ENCODE measurements around the gene TSPAN13.

Gene TSPAN13

GRCh38 chr7:16730937-16731336 is 22.6 kb upstream of the TSPAN13 start:
- no peak for DNase-seq (ENCODE audit: low spot score)
- TF ChIP-seq CTCF (IDR thresholded peaks at IDR 0.05; ENCODE audit: poor library complexity, severe bottlenecking) = no peak
- Histone ChIP-seq H3K4me1 (ENCODE audit: insufficient read depth, poor library complexity, severe bottlenecking) (no peaks in the 10 kb centered on the region), H3K4me3 (ENCODE audit: severe bottlenecking) (no peak overlapping the region), H3K9me3 (ENCODE audit: severe bottlenecking) (no peaks in the 10 kb centered on the region), H3K36me3 (ENCODE audit: low read depth) (no peaks in the 10 kb centered on the region), H3K27ac (ENCODE audit: poor library complexity, severe bottlenecking) (no peak overlapping the region), H3K27me3 (ENCODE audit: insufficient read depth, poor library complexity, severe bottlenecking) (no peaks in the 10 kb centered on the region)
- ATAC-seq (ENCODE audit: low read depth) = no peak

- Histone ChIP-seq H3K4me1 (ENCODE audit: insufficient read depth, poor library complexity, severe bottlenecking) (no peaks in the 10 kb centered on the region), H3K36me3 (ENCODE audit: low read depth) (no peaks in the 10 kb centered on the region), H3K27me3 (ENCODE audit: insufficient read depth, poor library complexity, severe bottlenecking) (no peaks in the 10 kb centered on the region), H3K4me3 (ENCODE audit: severe bottlenecking) (no peak overlapping the region), H3K9me3 (ENCODE audit: severe bottlenecking) (no peaks in the 10 kb centered on the region), H3K27ac (ENCODE audit: poor library complexity, severe bottlenecking) (no peak overlapping the region)
- ATAC-seq (ENCODE audit: low read depth) = no peak
- TF ChIP-seq CTCF (IDR thresholded peaks at IDR 0.05; ENCODE audit: poor library complexity, severe bottlenecking) = no peak
- DNase-seq (ENCODE audit: low spot score) = no peak
These were observed 20.7 kb upstream of the TSPAN13 start for GRCh38 chr7:16732828-16733227.

GRCh38 chr7:16734148-16734726 is 19.3 kb upstream of the TSPAN13 start:
- Histone ChIP-seq H3K9me3 (ENCODE audit: severe bottlenecking) (no peaks in the 10 kb centered on the region), H3K4me3 (ENCODE audit: severe bottlenecking) (no peak overlapping the region), H3K27ac (ENCODE audit: poor library complexity, severe bottlenecking) (no peak overlapping the region), H3K4me1 (ENCODE audit: insufficient read depth, poor library complexity, severe bottlenecking) (no peaks in the 10 kb centered on the region), H3K36me3 (ENCODE audit: low read depth) (no peaks in the 10 kb centered on the region), H3K27me3 (ENCODE audit: insufficient read depth, poor library complexity, severe bottlenecking) (no peaks in the 10 kb centered on the region)
- ATAC-seq (ENCODE audit: low read depth) (no peak), DNase-seq (ENCODE audit: low spot score) (no peak)
- TF ChIP-seq CTCF (IDR thresholded peaks at IDR 0.05; ENCODE audit: poor library complexity, severe bottlenecking) = no peak

- DNase-seq (ENCODE audit: low spot score) = no peak
- Histone ChIP-seq H3K36me3 (ENCODE audit: low read depth) (no peaks in the 10 kb centered on the region), H3K4me1 (ENCODE audit: insufficient read depth, poor library complexity, severe bottlenecking) (no peaks in the 10 kb centered on the region), H3K9me3 (ENCODE audit: severe bottlenecking) (no peaks in the 10 kb centered on the region), H3K4me3 (ENCODE audit: severe bottlenecking) (no peak overlapping the region), H3K27me3 (ENCODE audit: insufficient read depth, poor library complexity, severe bottlenecking) (no peaks in the 10 kb centered on the region), H3K27ac (ENCODE audit: poor library complexity, severe bottlenecking) (no peak overlapping the region)
- no peak for ATAC-seq (ENCODE audit: low read depth)
- no peak for TF ChIP-seq CTCF (IDR thresholded peaks at IDR 0.05; ENCODE audit: poor library complexity, severe bottlenecking)
These were observed 18.5 kb upstream of the TSPAN13 start for GRCh38 chr7:16735020-16735419.

- DNase-seq (ENCODE audit: low spot score) = no peak
- H3K4me3 ChIP-seq (ENCODE audit: severe bottlenecking) = no peak overlapping the region
- no peak for ATAC-seq (ENCODE audit: low read depth)
- no peaks in the 10 kb centered on the region for H3K27me3 ChIP-seq (ENCODE audit: insufficient read depth, poor library complexity, severe bottlenecking)
- H3K9me3 ChIP-seq (ENCODE audit: severe bottlenecking) = no peaks in the 10 kb centered on the region
- H3K4me1 ChIP-seq (ENCODE audit: insufficient read depth, poor library complexity, severe bottlenecking) = peaks cover 12% of the 10 kb centered on the region
- TF ChIP-seq CTCF (IDR thresholded peaks at IDR 0.05; ENCODE audit: poor library complexity, severe bottlenecking) = no peak
- no peaks in the 10 kb centered on the region for H3K36me3 ChIP-seq (ENCODE audit: low read depth)
- H3K27ac ChIP-seq (ENCODE audit: poor library complexity, severe bottlenecking) = no peak overlapping the region
These were observed 15.4 kb upstream of the TSPAN13 start for GRCh38 chr7:16738011-16738688.
